CD4-positive, alpha-beta T cell treated with Interleukin-2 at 100 ng/mL for 4 hours (primary cell): ENCODE data around the gene DPP6.

ENCODE experiments used
- DNase-seq: peaks from one replicate; pipeline ENCODE4 v3.0.0-alpha.2; 2020; ENCODE audit warnings: low spot score

Gene DPP6

GRCh38 chr7:154709840-154710520 is 657.8 kb downstream of the DPP6 start:
- no peak for DNase-seq

GRCh38 chr7:154720016-154720415 is 667.8 kb downstream of the DPP6 start:
- no peak for DNase-seq

- no peak for DNase-seq
Observed at GRCh38 chr7:154721086-154721485, 668.9 kb downstream of the DPP6 start.

GRCh38 chr7:154726368-154726767 is 674.2 kb downstream of the DPP6 start:
- DNase-seq: no peak

- DNase-seq: no peak
Observed at GRCh38 chr7:154729056-154729455, 676.9 kb downstream of the DPP6 start.

- no peak for DNase-seq
Observed at GRCh38 chr7:154735766-154736165, 683.6 kb downstream of the DPP6 start.

GRCh38 chr7:154736389-154736788 is 684.2 kb downstream of the DPP6 start:
- DNase-seq: no peak

GRCh38 chr7:154738216-154738615 is 686.0 kb downstream of the DPP6 start:
- DNase-seq: no peak

- no peak for DNase-seq
Observed at GRCh38 chr7:154741131-154741530, 688.9 kb downstream of the DPP6 start.

GRCh38 chr7:154743206-154743605 is 691.0 kb downstream of the DPP6 start:
- no peak for DNase-seq

- no peak for DNase-seq
Observed at GRCh38 chr7:154744256-154744860, 692.2 kb downstream of the DPP6 start.

GRCh38 chr7:154744861-154745258 is 692.7 kb downstream of the DPP6 start:
- DNase-seq: no peak

- no peak for DNase-seq
Observed at GRCh38 chr7:154746571-154747360, 694.6 kb downstream of the DPP6 start.

GRCh38 chr7:154748089-154748786 is 696.0 kb downstream of the DPP6 start:
- DNase-seq: no peak

- DNase-seq: no peak
Observed at GRCh38 chr7:154750353-154750801, 698.2 kb downstream of the DPP6 start.

- DNase-seq: no peak
Observed at GRCh38 chr7:154753226-154753625, 701.0 kb downstream of the DPP6 start.

- DNase-seq: no peak
Observed at GRCh38 chr7:154757756-154758155, 705.6 kb downstream of the DPP6 start.

GRCh38 chr7:154759989-154760388 is 707.8 kb downstream of the DPP6 start:
- no peak for DNase-seq

- no peak for DNase-seq
Observed at GRCh38 chr7:154765118-154765517, 712.9 kb downstream of the DPP6 start.

GRCh38 chr7:154767142-154767541 is 714.9 kb downstream of the DPP6 start:
- DNase-seq: no peak

- DNase-seq: no peak
Observed at GRCh38 chr7:154767821-154768415, 715.7 kb downstream of the DPP6 start.

- no peak for DNase-seq
Observed at GRCh38 chr7:154769001-154769400, 716.8 kb downstream of the DPP6 start.
